Panc1 (cell line): ENCODE measurements around the gene NTSR2.

Experiments used
- POLR2AphosphoS5 ChIP-seq: IDR thresholded peaks from 2 replicates; pipeline ENCODE4 v1.6.1; 2012; ENCODE audit warnings: mild to moderate bottlenecking, low read depth, low read length, moderate library complexity
- SIN3A ChIP-seq: IDR thresholded peaks from 2 replicates; pipeline ENCODE4 v1.6.1; 2012; ENCODE audit warnings: low read depth, mild to moderate bottlenecking, low read length, moderate library complexity, borderline replicate concordance; ENCODE audit not compliant: insufficient read depth
- TCF7L2 ChIP-seq: IDR thresholded peaks from 2 replicates; pipeline ENCODE4 v1.6.1; 2011; ENCODE audit warnings: mild to moderate bottlenecking, low read depth, low read length, inconsistent platforms
- TF ChIP-seq, protein P1 (sequence below): fragments of 450-650 bp; IDR thresholded peaks from 2 replicates; pipeline ENCODE4 v1.5.1; 2017; ENCODE audit warnings: mild to moderate bottlenecking
- TF ChIP-seq, protein P2 (sequence below), 2 experiments: IDR thresholded peaks; 2 replicates each; pipeline ENCODE4 v1.6.1; 2011 to 2012; ENCODE audit warnings: low read depth in 2 of 2, control low read depth in 1 of 2, low read length in 1 of 2, mild to moderate bottlenecking in 1 of 2, moderate library complexity in 1 of 2; ENCODE audit not compliant: insufficient read depth in 1 of 2

DNA sequence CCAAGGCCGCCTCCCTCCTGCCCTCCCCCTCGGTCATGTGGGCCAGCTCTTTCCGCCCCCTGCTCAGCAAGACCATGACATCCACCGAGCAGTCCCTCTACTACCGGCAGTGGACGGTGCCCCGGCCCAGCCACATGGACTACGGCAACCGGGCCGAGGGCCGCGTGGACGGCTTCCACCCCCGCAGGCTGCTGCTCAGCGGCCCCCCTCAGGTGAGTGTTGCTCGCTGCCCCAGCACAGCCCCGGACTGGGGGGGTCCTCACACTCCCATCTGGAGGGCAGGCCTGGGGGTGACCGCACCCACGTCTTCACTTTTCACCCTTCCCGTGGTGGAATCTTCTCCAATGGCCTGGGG, 51.3 kb downstream of the NTSR2 start:
- TF ChIP-seq, protein P1, sequence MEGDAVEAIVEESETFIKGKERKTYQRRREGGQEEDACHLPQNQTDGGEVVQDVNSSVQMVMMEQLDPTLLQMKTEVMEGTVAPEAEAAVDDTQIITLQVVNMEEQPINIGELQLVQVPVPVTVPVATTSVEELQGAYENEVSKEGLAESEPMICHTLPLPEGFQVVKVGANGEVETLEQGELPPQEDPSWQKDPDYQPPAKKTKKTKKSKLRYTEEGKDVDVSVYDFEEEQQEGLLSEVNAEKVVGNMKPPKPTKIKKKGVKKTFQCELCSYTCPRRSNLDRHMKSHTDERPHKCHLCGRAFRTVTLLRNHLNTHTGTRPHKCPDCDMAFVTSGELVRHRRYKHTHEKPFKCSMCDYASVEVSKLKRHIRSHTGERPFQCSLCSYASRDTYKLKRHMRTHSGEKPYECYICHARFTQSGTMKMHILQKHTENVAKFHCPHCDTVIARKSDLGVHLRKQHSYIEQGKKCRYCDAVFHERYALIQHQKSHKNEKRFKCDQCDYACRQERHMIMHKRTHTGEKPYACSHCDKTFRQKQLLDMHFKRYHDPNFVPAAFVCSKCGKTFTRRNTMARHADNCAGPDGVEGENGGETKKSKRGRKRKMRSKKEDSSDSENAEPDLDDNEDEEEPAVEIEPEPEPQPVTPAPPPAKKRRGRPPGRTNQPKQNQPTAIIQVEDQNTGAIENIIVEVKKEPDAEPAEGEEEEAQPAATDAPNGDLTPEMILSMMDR, result no peak
- TF ChIP-seq POLR2AphosphoS5 (no peak), TCF7L2 (no peak), SIN3A (no peak)
- TF ChIP-seq, protein P2, sequence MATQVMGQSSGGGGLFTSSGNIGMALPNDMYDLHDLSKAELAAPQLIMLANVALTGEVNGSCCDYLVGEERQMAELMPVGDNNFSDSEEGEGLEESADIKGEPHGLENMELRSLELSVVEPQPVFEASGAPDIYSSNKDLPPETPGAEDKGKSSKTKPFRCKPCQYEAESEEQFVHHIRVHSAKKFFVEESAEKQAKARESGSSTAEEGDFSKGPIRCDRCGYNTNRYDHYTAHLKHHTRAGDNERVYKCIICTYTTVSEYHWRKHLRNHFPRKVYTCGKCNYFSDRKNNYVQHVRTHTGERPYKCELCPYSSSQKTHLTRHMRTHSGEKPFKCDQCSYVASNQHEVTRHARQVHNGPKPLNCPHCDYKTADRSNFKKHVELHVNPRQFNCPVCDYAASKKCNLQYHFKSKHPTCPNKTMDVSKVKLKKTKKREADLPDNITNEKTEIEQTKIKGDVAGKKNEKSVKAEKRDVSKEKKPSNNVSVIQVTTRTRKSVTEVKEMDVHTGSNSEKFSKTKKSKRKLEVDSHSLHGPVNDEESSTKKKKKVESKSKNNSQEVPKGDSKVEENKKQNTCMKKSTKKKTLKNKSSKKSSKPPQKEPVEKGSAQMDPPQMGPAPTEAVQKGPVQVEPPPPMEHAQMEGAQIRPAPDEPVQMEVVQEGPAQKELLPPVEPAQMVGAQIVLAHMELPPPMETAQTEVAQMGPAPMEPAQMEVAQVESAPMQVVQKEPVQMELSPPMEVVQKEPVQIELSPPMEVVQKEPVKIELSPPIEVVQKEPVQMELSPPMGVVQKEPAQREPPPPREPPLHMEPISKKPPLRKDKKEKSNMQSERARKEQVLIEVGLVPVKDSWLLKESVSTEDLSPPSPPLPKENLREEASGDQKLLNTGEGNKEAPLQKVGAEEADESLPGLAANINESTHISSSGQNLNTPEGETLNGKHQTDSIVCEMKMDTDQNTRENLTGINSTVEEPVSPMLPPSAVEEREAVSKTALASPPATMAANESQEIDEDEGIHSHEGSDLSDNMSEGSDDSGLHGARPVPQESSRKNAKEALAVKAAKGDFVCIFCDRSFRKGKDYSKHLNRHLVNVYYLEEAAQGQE (IDR thresholded peaks at IDR 0.05; ENCODE audit: insufficient read depth in 1 of 2, low read depth in 2 of 2, low read length in 1 of 2), result no peak
